ENCODE results near the gene SERGEF.
"Not testable (repeated sequence)": the region's sequence is repeated elsewhere in the genome, so short reads cannot be mapped to it uniquely, and the experiment has no call there.

GRCh38 chr11:17896496-17897151 lies 116.2 kb downstream of the SERGEF start:
- TF ChIP-seq, protein P1, sequence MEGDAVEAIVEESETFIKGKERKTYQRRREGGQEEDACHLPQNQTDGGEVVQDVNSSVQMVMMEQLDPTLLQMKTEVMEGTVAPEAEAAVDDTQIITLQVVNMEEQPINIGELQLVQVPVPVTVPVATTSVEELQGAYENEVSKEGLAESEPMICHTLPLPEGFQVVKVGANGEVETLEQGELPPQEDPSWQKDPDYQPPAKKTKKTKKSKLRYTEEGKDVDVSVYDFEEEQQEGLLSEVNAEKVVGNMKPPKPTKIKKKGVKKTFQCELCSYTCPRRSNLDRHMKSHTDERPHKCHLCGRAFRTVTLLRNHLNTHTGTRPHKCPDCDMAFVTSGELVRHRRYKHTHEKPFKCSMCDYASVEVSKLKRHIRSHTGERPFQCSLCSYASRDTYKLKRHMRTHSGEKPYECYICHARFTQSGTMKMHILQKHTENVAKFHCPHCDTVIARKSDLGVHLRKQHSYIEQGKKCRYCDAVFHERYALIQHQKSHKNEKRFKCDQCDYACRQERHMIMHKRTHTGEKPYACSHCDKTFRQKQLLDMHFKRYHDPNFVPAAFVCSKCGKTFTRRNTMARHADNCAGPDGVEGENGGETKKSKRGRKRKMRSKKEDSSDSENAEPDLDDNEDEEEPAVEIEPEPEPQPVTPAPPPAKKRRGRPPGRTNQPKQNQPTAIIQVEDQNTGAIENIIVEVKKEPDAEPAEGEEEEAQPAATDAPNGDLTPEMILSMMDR (IDR thresholded peaks at IDR 0.05 in 8 of 11, conservative IDR thresholded peaks at IDR 0.05 in 3 of 11), result not testable (repeated sequence)
- not testable (repeated sequence) for TF ChIP-seq POLR2AphosphoS5, POLR2A (IDR thresholded peaks at IDR 0.05)

Data from spleen (tissue), 7 donors.